Dermis blood vessel endothelial cell (primary cell): ENCODE data around the gene SMIM1. TPM values are rescaled to one million over a fixed set of nuclear protein-coding genes. Genes with fewer than 3 reads are reported as not detected.
A peak's percentile ranks its signal among the peaks of the same experiment; 100 is the strongest.
"Not testable (repeated sequence)": the region's sequence is repeated elsewhere in the genome, so short reads cannot be mapped to it uniquely, and the experiment has no call there.

Source experiments
- DNase-seq: peaks from one replicate; pipeline ENCODE4 v3.0.0; 2010
- total RNA-seq: library from RNA; depleted of rRNA; stranded (reverse); fragments of >200 nt; gene quantifications from 2 replicates; pipeline ENCODE4 v1.2.3, GENCODE V29; 2014

SMIM1 gene
- total RNA-seq, 1 donor from 2014 or later = 1.5 TPM

DNA sequence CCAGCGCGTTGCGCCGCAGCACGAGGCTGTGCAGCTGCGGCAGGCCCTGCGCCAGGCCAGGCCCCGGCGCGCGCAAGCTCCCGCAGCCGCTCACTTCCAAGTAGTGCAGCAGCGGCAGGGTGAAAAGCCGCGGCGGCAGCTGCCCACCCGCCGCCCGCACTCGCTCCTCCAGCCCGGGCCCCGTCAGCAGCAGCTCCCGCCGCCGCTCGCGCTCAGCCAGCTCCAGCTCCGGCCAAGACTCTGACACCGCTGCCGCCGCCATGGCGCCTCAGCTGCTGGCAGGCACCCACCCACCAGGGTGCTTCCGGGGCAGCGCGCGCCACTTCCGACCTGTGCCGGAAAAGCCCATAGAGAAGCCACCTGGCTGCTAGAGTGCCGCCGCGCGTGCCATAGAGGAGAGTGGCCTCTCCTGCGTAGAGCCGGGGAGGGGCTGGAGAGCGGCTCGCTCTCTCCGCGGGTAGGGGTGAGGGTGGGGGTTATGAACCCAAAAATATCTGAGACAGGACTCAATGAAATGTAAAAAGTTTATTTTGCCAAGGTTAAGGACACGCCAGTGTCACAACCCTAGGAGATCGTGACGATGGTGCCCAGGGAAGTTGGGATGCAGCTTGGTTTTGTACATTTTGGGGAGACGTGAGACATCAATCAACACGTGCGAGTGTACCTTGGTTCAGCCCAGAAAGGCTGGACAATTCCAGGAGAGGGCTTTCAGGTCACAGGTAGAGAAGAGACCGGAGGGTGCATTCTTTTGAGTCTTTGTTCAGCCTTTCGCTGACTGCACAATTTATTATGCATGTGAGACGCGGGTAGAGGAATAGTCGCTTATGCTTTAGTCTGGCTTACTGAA, 23.9 kb downstream of the SMIM1 start, which contains the start of gene LRRC47:
Gene LRRC47 (minus strand): TSS at position 284 of the 847 bp plus-strand sequence. CDS start 22 bp downstream, at position 262.
- DNase-seq = peak; percentile 95

DNA sequence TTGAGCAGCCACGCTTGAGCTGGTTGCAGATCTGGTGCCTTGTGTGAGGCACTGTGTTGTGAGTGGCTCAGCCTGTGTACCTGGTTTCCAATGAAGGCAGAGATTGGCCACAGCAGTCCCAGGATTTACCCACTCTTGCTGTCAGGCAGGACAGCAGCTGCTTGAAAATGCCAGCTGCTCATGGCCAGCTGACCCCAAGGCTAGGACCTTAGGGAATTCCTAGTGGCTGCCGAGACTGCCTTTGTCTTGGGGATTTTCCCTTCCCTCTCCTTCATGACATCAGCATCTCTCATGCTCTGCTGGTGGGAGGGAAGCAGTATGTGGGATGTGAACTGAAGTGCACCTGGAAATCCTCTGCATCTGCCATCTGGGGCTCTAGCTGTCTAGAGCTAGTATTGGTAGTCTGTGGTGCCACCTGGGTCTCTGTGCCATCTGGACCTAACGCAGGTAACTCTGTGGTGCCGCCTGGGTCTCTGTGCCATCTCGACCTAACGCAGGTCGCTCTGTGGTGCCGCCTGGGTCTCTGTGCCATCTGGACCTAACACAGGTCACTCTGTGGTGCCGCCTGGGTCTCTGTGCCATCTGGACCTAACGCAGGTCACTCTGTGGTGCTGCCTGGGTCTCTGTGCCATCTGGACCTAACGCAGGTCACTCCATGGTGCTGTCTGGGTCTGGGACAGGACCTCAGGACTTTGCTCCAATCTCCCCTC, 27.6 kb downstream of the SMIM1 start:
- no peak for DNase-seq

DNA sequence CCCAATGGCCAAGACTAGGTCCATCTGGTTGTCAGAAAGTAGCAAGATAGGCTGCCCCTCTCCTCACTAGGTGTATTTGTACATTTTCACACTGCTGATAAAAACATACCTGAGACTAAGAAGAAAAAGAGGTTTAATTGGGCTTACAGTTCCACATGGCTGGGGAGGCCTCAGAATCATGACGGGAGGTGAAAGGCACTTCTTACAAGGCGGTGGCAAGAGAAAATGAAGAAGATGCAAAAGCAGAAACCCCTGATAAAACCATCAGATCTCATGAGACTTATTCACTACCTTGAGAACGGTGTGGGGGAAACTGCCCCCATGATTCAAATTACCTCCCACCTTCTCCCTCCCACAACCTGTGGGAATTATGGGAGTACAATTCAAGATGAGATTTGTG, 28.2 kb downstream of the SMIM1 start:
- not testable (repeated sequence) for DNase-seq

DNA sequence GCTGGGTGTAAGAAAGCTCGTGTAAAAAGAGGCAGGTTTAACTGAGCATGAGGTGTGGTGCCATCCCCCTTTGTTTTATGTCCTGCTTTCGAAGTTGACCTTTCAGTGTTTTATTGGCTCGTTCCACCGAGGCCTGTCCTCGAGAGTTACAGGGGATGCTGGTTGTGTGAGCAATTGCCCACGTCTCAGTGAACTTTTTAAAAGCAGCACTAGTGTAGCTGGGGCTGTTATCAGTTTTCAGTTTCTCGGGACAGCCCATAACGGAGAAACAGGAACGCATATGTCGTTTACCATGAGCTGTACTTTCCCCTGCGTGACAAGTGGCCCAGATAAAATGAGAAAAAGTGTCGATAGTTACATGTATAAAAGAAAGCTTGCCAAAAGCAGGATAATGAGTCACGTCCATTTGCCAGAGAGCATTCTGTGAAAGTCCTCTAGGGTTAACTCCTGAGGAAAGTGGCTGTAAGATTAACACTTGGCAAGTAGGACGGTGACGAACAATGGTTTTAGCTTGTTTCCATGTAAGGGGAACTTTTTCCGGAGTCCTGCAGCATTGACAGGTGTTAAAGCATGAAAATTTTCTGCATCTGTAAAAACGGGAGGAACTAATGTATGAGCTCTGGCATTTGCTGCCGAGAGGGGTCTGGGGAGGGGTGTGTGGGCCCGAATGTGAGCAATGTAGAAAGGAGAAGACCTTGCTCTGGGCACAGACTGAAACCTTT, 31.5 kb downstream of the SMIM1 start:
- DNase-seq = peak; percentile 49

DNA sequence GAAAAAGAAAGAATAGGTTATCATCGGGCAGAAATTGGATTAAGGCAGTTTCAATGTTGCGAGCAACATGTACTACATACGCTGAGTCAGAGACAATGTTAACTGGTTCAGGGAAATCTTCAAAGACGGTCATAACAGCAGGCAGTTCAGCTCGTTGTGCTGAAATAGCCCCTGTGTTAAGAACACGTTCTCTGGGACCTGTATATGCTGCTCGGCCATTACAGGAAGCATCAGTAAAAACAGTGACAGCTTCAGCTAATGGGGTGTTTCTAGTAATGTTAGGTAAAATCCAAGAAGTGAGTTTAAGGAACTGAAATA, 32.0 kb downstream of the SMIM1 start:
- DNase-seq = not testable (repeated sequence)

DNA sequence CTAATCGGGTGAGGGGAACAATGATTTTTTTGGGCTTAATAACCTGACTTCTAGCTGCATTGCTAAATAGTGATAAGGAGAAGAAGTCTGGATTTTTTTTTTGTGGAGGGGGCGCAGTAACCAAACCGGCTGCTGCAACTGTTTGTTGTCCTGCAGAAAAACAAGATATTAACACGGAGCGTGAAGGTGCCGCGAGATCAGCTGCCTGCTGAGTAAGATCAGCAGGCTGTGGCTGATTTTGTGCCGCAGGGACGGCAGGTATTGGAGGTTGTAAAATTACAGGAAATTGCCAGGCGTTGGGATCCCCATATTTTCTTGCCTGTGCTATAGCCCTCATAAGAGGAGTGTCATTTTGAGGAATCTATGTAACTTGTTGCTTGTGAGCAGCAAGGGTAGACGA, 32.5 kb downstream of the SMIM1 start:
- no peak for DNase-seq

DNA sequence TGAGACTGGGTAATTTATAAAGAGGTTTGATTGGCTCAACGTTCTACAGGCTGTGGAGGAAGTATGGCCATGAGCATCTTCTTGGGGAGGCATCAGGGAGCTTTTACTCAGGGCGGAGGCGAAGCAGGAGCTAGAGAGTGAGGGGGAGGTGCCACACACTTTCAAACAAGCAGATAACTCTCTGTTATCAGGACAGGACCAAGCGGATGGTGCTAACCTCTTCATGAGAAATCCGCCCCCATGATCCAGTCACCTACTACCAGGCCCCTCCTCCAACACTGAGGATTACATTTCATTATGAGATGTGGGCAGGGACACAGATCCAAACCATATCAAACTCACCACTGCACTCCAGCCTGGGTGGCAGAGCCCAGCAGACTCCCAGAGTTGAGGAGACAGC, 35.2 kb downstream of the SMIM1 start:
- DNase-seq = no peak

DNA sequence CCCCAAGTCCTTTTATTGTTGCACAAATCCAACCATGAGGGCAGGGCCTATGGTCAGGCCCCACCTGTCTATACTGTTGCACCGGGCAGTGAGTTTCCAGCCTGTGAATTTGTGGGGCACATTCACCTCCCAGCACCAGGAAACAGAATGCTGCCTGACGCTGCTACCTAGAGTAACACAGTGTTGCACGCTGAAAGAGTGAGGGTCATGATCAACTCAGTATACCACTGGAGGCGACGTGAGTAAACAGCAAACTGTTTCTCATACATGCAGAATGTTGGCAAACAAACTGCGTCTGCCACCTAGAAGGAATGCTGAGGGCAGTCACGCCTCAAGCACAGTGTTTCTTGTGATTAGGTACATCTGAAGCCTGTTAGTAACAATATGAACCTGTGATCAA, 37.1 kb downstream of the SMIM1 start:
- no peak for DNase-seq

DNA sequence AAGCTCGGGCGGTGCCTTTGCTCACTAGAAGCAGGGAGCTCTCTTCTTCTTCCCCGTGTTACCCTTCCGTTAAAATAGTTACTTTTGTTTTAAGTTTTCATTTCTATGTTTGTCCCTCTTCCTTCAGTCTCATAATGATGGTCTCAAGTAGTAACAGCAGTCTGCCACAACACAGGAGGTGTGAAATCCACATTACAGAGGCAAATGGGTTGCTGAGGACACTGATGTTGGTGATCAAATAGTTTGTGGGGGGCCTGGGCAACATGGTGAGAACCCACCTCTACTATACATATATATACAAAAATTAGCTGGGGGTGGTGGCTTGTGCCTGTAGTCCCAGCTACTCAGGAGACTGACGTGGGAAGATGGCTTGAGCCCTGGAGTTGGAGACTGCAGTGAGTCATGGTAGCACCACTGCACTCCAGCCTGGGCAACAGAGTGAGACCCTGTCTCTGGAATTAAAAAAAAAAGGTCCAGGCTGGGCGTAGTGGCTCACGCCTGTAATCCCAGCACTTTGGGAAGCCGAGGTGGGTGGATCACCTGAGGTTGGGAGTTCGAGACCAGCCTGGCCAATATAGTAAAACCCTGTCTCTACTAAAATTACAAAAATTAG, 37.7 kb downstream of the SMIM1 start:
- DNase-seq = not testable (repeated sequence)

DNA sequence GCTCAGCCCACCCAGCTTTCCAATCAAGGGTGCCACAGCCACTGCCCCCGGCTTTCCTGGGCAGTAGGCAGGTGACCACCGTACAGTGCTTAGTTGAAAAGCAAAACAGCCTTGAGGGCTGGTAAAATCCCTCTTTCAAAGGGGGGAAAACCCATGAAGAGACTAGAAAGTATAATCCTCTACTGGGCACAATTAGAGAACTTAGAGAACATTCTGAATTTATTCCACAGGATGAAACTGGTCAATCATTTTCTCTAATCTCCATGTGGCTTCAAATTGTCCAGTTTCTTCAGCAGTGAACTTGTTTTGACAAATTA, 39.0 kb downstream of the SMIM1 start:
- no peak for DNase-seq

DNA sequence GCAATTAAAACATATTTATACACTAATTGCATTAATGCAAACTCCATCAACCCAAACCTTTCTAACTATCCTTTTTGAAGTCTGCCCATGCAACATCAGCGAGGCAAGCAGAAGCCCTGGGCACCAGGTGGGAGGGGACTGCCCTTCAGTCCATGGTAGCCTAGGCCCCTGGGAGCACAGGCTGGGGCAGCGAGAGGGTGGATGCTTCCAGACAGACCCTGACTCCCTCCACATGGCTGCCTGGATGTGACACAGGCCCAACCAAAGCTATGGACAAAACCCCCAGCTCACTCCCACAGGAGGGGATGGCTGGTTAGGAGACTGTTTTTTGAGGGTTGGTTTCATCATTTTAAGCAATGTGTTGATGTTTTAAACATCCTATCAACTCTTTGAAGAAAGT, 41.5 kb downstream of the SMIM1 start:
- no peak for DNase-seq

DNA sequence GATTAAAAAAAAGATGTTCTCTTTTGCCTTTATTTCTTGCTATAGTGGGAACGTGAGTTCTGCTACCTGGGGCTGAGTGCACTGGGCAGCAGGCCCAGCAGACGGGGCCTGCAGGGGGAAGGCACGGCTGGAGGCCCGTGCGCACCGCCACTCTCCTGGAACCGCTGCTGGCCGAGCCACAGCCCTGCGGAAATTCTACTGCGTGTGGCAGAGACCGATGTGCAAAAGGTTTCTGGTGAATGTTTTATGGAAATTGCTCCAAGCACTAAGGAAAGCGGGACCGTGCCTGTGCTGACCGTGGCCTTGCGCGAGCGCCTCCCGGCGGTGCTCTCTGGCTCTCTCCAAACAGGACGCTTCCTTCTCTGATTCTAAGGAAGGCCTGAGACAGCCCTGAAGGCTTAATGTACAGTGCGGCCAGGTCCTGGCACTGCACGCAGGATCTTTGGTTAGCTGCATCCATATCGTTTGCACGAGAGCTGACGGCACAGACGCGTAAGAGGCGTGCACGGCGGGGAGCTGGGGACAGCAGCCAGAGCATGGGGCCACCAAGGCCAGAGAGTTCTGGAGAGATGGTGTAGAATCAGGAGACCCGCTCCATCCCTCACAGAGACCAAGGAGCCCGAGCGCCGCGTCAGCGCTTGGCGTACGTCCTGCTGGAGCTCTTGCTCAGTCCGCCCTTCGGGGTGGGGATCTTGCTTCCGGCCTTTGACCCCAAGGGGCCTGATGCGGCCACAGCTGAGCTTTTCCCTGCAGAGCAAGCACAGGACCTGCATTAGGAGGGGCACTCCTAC, 42.4 kb downstream of the SMIM1 start:
- DNase-seq = no peak

DNA sequence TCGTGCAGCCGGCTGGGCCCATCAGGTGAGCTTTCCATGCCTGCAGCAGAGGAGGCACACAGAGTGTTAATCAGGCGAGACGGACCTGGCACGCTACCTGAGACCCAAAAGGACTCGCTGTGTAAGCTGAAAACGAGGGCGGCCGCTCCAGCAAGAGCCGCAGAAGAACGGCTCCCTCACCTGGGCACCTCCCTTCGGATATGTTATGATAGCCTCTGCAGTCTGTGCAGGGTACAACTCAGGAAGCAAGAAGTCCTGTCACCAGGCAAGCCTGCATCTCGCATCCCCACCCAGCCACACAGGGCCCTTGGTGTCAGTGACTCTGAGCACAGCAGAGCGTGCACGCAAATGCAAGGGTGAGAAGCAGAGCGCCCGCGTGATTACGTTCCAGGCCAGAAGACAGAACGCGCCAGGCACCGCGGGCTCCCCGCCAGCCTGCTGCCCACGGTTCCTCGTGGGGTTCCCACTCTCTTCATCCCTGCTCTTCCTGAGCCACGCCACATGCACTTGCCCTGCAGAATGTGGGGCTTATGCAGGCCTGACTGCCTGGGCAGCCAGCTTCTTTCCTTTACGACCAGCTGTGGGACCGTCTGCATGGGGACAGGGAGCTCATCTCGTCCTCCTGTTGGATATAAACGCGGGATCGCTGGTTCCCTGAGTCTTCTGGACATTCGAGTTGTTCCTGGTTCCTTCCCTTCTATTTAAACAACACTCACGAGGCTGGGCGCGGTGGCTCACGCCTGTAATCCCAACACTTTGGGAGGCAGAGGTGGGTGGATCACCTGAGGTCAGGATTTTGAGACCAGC, 44.0 kb downstream of the SMIM1 start:
- no peak for DNase-seq

DNA sequence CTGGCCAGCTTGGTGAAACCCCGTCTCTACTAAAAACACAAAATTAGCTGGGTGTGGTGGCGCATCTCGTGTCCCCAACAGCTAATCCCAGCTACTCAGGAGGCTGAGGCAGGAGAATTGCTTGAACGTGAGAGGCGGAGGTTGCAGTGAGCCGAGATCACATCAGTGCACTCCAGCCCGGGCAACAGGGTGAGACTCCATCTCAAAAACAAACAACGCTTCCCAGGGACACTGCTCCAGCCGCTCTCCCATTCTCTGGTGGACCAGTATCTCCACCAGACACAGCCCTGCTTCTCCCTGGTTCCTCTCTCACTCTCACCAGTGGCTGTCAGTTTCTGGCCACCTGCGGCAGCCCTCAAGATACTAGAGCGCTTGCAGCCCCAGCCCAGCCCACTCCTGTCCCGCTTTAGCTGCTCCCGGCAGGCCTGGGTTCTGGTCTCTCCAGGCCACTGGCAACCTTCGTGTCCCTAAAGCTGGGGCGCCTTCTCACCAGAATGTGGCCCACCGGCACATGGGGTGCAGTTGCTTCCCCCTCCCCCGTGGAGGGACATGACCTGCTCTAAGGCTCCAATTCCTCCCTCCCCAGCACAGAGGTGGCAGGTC, 44.7 kb downstream of the SMIM1 start:
- no peak for DNase-seq

DNA sequence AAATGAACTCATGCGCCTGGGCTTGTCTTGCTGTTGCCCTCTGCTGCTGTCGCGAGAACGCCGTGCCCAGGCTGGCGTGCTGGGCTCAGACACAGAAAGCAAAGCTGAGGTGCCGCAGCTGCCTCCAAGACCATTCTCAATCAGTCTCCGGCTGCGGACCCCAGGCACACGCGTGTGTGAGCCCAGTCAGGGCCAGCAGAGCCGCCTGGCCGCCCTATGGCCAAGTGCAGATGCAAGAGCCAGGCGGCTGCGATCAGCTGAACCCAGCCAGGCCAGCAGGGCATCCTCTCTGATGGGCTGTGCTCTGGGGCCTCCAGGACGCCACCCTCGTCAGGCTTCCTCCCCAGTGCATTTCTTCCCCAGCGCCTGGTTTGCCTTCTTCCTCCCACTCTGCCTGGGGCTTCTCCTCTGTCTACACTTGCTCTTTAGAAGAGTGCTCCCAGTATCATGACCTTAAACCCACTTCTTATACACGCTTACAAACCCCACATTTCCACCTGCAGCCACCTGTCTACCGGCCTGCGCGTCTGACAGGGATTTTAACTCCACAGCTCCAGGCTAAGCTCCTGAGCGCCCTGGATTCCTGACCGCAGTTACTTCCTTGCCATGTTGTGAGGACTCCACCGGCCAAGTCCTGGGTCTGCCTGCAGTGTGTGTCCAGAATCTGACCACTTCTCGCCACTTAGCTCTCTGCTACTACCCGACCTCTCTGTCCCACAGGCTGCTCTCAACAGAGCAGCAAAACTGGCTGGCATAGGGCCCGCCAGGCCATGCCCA, 45.5 kb downstream of the SMIM1 start:
- no peak for DNase-seq

DNA sequence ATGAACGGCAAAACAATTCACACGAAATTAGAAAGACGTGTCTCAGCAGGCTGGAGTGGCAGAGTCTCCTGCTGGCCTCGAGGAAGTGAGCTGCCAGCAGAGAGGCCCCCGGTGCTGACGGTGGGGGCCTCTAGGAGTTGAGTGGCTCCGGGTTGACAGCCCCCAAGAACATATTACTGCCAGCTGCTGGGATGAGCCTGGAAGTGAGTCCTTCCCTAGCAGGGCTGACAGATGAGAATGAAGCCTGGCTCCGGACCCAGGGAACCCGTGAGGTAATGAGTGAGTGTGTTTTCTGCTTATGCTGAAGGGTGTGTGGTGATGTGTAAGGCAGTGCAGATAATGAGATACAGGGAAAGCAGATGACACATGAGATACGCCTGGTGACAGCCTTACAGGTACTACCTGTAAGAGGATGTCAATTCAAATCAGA, 47.2 kb downstream of the SMIM1 start:
- DNase-seq = no peak

DNA sequence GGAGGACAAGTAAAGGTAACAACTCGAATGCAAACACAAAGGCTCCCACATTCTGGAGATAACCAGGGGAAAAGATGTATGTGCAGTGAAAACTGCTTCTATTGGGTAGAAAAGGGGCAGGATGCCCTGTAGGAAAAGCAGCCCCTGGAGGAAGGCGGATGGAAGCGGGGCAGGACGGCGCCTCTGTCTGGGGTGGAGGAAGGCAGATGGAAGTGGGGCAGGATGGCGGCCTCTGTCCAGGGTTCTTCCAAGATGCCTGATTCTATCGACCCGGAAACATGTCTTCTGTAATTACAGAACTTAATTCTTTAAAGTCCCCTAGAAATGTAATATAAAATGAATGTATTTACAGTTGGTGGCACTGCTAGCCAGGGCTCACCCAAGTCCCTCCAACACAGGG, 47.8 kb downstream of the SMIM1 start:
- no peak for DNase-seq

DNA sequence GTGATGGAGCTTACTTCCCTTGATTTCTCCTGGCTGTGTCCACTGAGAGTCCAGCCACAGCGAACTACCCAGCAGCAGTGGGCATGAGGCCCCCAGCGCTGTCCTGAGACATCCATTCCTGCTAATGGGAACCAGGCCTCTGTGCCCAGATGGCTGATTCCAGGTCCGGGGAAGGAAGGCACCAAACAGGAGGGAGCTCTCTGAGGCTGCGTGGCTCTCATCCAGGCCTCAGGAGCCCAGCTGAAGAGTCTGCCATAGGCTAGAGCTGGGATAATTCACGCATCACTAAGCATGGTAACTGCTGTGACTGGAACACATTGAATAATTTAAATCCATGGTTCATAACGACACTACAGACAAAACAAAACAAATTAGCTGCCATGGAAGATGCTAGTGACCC, 48.5 kb downstream of the SMIM1 start:
- DNase-seq = no peak

DNA sequence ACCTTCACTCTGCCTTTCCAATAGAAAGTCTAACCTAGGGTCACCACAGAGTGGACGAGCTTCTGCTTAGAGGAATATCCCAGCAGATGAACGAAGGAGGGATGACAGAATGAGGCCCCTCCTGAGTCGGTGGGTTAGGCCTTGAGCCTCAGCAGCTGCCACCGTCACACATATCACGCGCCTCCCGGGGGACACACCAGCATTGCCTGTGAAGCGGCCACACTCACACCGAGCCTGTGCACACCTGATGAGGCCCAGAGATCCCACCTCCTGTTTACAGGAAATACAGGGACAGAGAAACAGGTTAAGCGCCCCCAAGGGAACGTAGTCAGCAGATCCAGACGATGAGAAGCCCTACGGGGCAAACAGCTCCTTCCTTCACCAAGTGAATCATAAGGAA, 48.9 kb downstream of the SMIM1 start:
- no peak for DNase-seq

DNA sequence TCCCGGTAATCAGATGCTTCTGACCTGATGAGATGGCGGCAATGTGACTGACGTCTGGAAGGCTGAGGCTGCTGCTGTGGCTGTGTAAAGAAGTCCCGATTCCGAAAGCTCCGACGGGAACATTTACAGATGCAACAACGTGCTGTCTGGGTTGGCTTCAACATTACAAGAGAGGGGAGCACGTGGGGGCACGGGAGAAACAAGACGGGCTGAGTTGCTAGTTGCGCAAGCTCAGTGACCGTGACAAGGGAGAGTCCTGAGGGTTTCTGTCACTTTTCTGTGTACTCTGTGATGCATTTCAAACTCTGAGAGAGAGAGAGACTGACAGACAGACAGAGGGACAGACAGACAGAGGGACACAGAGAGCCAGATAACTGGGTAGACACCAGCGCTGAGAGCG, 49.4 kb downstream of the SMIM1 start:
- no peak for DNase-seq
